Stomach (tissue), 19 donors: ENCODE data around the gene ZNF423. TPM values are rescaled to one million over a fixed set of nuclear protein-coding genes. Genes with fewer than 3 reads are reported as not detected.

Source experiments
- DNase-seq, 2 donors: peaks; one replicate each; pipeline versions ENCODE4 v3.0.0 to v3.0.0-alpha.2; 2013 to 2019
- H3K27ac ChIP-seq, 5 donors: fragments of 200-600 bp in 4 of 5; sonication (generic) in 4 of 5; one replicate each; pipeline ENCODE4 v1.5.1; 2013 to 2019; ENCODE audit warnings: mild to moderate bottlenecking in 1 of 5, moderate library complexity in 1 of 5
- H3K27me3 ChIP-seq, 3 donors: fragments of 200-600 bp; sonication (generic); one replicate each; pipeline ENCODE4 v1.5.1; 2017 to 2019; ENCODE audit warnings: mixed run types in 1 of 3
- H3K36me3 ChIP-seq, 4 donors: fragments of 200-600 bp; sonication (generic); 1 replicate in 3 of 4; 2 replicates in 1 of 4; pipeline ENCODE4 v1.5.1; 2016 to 2019
- H3K4me1 ChIP-seq, 4 donors: fragments of 200-600 bp; sonication (generic); one replicate each; pipeline ENCODE4 v1.5.1; 2016 to 2019
- H3K4me3 ChIP-seq, 4 donors: fragments of 200-600 bp; sonication (generic) in 3 of 4; one replicate each; pipeline ENCODE4 v1.5.1; 2016 to 2019; ENCODE audit warnings: mild to moderate bottlenecking in 1 of 4
- H3K9me3 ChIP-seq, 4 donors: fragments of 200-600 bp; sonication (generic); one replicate each; pipeline ENCODE4 v1.5.1; 2016 to 2019
- EP300 ChIP-seq: sonication (generic); formaldehyde crosslinking; IDR thresholded peaks from one replicate; pipeline ENCODE4 v1.6.1; 2017; ENCODE audit warnings: antibody characterized with exemption
- POLR2A ChIP-seq, 4 donors: fragments of 450-650 bp; IDR thresholded peaks; one replicate each; pipeline ENCODE4 v1.6.1; 2016; ENCODE audit warnings: antibody characterized with exemption in 4 of 4, control low read depth in 2 of 4, mild to moderate bottlenecking in 1 of 4, moderate library complexity in 1 of 4
- POLR2AphosphoS5 ChIP-seq, 3 donors: sonication (generic); formaldehyde crosslinking; IDR thresholded peaks; one replicate each; pipeline ENCODE4 v1.6.1; 2016; ENCODE audit warnings: antibody characterized with exemption in 3 of 3
- WGBS, 5 donors: extraction: QIAGEN DNeasy Blood & Tissue Kit in 3 of 5; methylation state at CpG; one replicate each; pipeline versions ENCODE4 v1.1.5 to v1.1.7; 2013 to 2018; 5-methylcytosine and 5-hydroxymethylcytosine counted together
- intact Hi-C: fragments of 100-400 bp; cut with DNase I; formaldehyde crosslinking; loops from one replicate; pipeline ENCODE4 v1.15.1; 2023; ENCODE audit warnings: low total_unique reads
- long read RNA-seq, 10 donors: transcript quantifications; one replicate each; lab custom pipeline, GENCODE V29; 2026
- polyA plus RNA-seq, 3 donors: library from polyadenylated mRNA; stranded (reverse); fragments of 200-250 nt; gene quantifications; one replicate each; pipeline ENCODE4 v1.2.3, GENCODE V29; 2013
- total RNA-seq, 5 donors: library from RNA; depleted of rRNA; stranded (reverse); fragments of >200 nt; gene quantifications; one replicate each; pipeline versions ENCODE4 v1.1.0 to v1.2.3, GENCODE V29; 2014 to 2016
- TF ChIP-seq, protein P1 (sequence below), 7 experiments: fragments of 450-650 bp in 4 of 7; fragments of 200-600 bp in 3 of 7; sonication (generic) in 3 of 7; IDR thresholded peaks; one replicate each; pipeline ENCODE4 v1.5.1; 2016 to 2019; ENCODE audit warnings: antibody characterized with exemption in 7 of 7, control low read depth in 2 of 7, mild to moderate bottlenecking in 1 of 7
- donor health status: healthy with polysubstance abuse.
- donor health status: Bipolar disorder and iron deficiency.
- donor health status: healthy.

Gene ZNF423
- total RNA-seq (1 to 10 TPM in 3 of 5 donors, under 1 TPM in 2; 0.29 to 3.5 (median 1.3) TPM), polyA plus RNA-seq (1 to 10 TPM in 1 of 3 donors, under 1 TPM in 2; 0.68 to 1.2 (median 0.81) TPM)
- long read RNA-seq, donor 1, result 0 reads
- long read RNA-seq, donor 2, partial matches to known transcripts, result 11 of 11 reads
- long read RNA-seq, donor 2, other reads (novel, unspliced or antisense), result 0 of 11 reads
- long read RNA-seq, donor 3, partial matches to known transcripts, result 0 of 1 reads
- long read RNA-seq, donor 3, other reads (novel, unspliced or antisense), result 0 of 1 reads
- long read RNA-seq, donor 4, result 0 reads
- long read RNA-seq, donor 5, full-length matches to known transcripts, result 1 of 13 reads
- long read RNA-seq, donor 5, partial matches to known transcripts, result 12 of 13 reads
- long read RNA-seq, donor 5, other reads (novel, unspliced or antisense), result 0 of 13 reads
- long read RNA-seq, donor 6, full-length matches to known transcripts, result 5 of 29 reads
- long read RNA-seq, donor 6, partial matches to known transcripts, result 24 of 29 reads
- long read RNA-seq, donor 6, other reads (novel, unspliced or antisense), result 0 of 29 reads
- long read RNA-seq, donor 7, full-length matches to known transcripts, result 1 of 6 reads
- long read RNA-seq, donor 7, partial matches to known transcripts, result 5 of 6 reads
- long read RNA-seq, donor 7, other reads (novel, unspliced or antisense), result 0 of 6 reads
- long read RNA-seq, donor 8, result 0 reads
- long read RNA-seq, donor 9, result 0 reads
- long read RNA-seq, donor 10, result 0 reads

- Histone ChIP-seq H3K4me3 (peak within 1 kb of the TSS; percentile 70 to 79 (median 76)), H3K9me3 (no peaks in the 10 kb centered on the region), H3K27me3 (peaks cover 0 to 78% (median 21%) of the 10 kb centered on the region in 3 donors), H3K36me3 (no peaks in the 10 kb centered on the region), H3K27ac (peak within 1 kb of the TSS; percentile 86 to 95 (median 92)), H3K4me1 (peaks cover 33 to 68% (median 50%) of the 10 kb centered on the region in 4 donors)
- peak in 1 of 2 donors; percentile 78 for DNase-seq
- TF ChIP-seq, protein P1, sequence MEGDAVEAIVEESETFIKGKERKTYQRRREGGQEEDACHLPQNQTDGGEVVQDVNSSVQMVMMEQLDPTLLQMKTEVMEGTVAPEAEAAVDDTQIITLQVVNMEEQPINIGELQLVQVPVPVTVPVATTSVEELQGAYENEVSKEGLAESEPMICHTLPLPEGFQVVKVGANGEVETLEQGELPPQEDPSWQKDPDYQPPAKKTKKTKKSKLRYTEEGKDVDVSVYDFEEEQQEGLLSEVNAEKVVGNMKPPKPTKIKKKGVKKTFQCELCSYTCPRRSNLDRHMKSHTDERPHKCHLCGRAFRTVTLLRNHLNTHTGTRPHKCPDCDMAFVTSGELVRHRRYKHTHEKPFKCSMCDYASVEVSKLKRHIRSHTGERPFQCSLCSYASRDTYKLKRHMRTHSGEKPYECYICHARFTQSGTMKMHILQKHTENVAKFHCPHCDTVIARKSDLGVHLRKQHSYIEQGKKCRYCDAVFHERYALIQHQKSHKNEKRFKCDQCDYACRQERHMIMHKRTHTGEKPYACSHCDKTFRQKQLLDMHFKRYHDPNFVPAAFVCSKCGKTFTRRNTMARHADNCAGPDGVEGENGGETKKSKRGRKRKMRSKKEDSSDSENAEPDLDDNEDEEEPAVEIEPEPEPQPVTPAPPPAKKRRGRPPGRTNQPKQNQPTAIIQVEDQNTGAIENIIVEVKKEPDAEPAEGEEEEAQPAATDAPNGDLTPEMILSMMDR (IDR thresholded peaks at IDR 0.05), result no peak
- TF ChIP-seq POLR2AphosphoS5 (IDR thresholded peaks at IDR 0.05) (no peak), EP300 (no peak), POLR2A (IDR thresholded peaks at IDR 0.05) (no peak)
- intact Hi-C loops, result no loop called here
- WGBS, 5 donors, result 1 to 2% (median 2%) methylated on average over 37 to 64 of the region's 70 CpGs
These were observed at the start of gene ZNF423 for GRCh38 chr16:49855822-49856671. Gene ZNF423 (minus strand): TSS chr16:49856112. CDS start chr16:49855774, 338 bp downstream.

- no peak for TF ChIP-seq POLR2AphosphoS5 (IDR thresholded peaks at IDR 0.05)
- TF ChIP-seq, protein P1 (IDR thresholded peaks at IDR 0.05), result no peak
- no peak for TF ChIP-seq EP300
- TF ChIP-seq POLR2A (IDR thresholded peaks at IDR 0.05), result no peak
These were observed 48.6 kb upstream of the ZNF423 start for GRCh38 chr16:49904348-49905062.

GRCh38 chr16:49902908-49903307 is 47.0 kb upstream of the ZNF423 start:
- Histone ChIP-seq H3K27ac (no peak overlapping the region), H3K36me3 (no peaks in the 10 kb centered on the region), H3K4me3 (no peak overlapping the region), H3K27me3 (no peaks in the 10 kb centered on the region), H3K9me3 (no peaks in the 10 kb centered on the region), H3K4me1 (no peaks in the 10 kb centered on the region)
- intact Hi-C loops, result no loop called here
- 65 to 80% (median 72%) methylated on average over 5 of the region's 5 CpGs for WGBS, 5 donors
- no peak for DNase-seq
- TF ChIP-seq EP300 (no peak), POLR2A (IDR thresholded peaks at IDR 0.05) (no peak), POLR2AphosphoS5 (IDR thresholded peaks at IDR 0.05) (no peak)
- TF ChIP-seq, protein P1 (IDR thresholded peaks at IDR 0.05), result no peak

More at GRCh38 chr16:49904348-49905062, 48.6 kb upstream of the ZNF423 start:
- Histone ChIP-seq H3K36me3 (no peaks in the 10 kb centered on the region), H3K9me3 (no peaks in the 10 kb centered on the region), H3K4me3 (no peak overlapping the region), H3K27me3 (no peaks in the 10 kb centered on the region), H3K4me1 (no peaks in the 10 kb centered on the region), H3K27ac (no peak overlapping the region)
- DNase-seq, result no peak
- intact Hi-C loops, result no loop called here
- WGBS, 5 donors, result 82 to 87% (median 82%) methylated on average over 9 of the region's 9 CpGs
